ENCODE results near the gene CREB5.
"Not testable (repeated sequence)": the region's sequence is repeated elsewhere in the genome, so short reads cannot be mapped to it uniquely, and the experiment has no call there.

The CREB5 gene

GRCh38 chr7:28392289-28392688 lies 20.0 kb upstream of the CREB5 start:
- no peaks in the 10 kb centered on the region for H3K36me3 Mint-ChIP-seq (ENCODE audit: low read depth)
- H3K9me3 Mint-ChIP-seq = no peaks in the 10 kb centered on the region
- no peak overlapping the region for H3K27ac Mint-ChIP-seq
- H3K4me1 Mint-ChIP-seq (ENCODE audit: low read depth) = no peaks in the 10 kb centered on the region
- H3K27me3 Mint-ChIP-seq (ENCODE audit: low read depth) = peaks cover 20% of the 10 kb centered on the region
- no peak overlapping the region for H3K4me3 Mint-ChIP-seq

- no peaks in the 10 kb centered on the region for H3K4me1 Mint-ChIP-seq (ENCODE audit: low read depth)
- no peak overlapping the region for H3K4me3 Mint-ChIP-seq
- H3K9me3 Mint-ChIP-seq = no peaks in the 10 kb centered on the region
- H3K27me3 Mint-ChIP-seq (ENCODE audit: low read depth) = peaks cover 22% of the 10 kb centered on the region
- H3K36me3 Mint-ChIP-seq (ENCODE audit: low read depth) = no peaks in the 10 kb centered on the region
- no peak overlapping the region for H3K27ac Mint-ChIP-seq
Observed at GRCh38 chr7:28395404-28395803, 16.9 kb upstream of the CREB5 start.

- Mint-ChIP-seq H3K27me3 (ENCODE audit: low read depth) (peaks cover 22% of the 10 kb centered on the region), H3K27ac (no peak overlapping the region), H3K4me3 (no peak overlapping the region), H3K9me3 (no peaks in the 10 kb centered on the region), H3K4me1 (ENCODE audit: low read depth) (no peaks in the 10 kb centered on the region), H3K36me3 (ENCODE audit: low read depth) (no peaks in the 10 kb centered on the region)
Observed at GRCh38 chr7:28395831-28396230, 16.5 kb upstream of the CREB5 start.

- no peak overlapping the region for H3K4me3 Mint-ChIP-seq
- no peaks in the 10 kb centered on the region for H3K4me1 Mint-ChIP-seq (ENCODE audit: low read depth)
- H3K9me3 Mint-ChIP-seq = no peaks in the 10 kb centered on the region
- no peaks in the 10 kb centered on the region for H3K36me3 Mint-ChIP-seq (ENCODE audit: low read depth)
- peaks cover 22% of the 10 kb centered on the region for H3K27me3 Mint-ChIP-seq (ENCODE audit: low read depth)
- no peak overlapping the region for H3K27ac Mint-ChIP-seq
Observed at GRCh38 chr7:28397141-28397540, 15.2 kb upstream of the CREB5 start.

GRCh38 chr7:28400838-28401360 lies 11.4 kb upstream of the CREB5 start:
- Mint-ChIP-seq H3K27ac (no peak overlapping the region), H3K4me1 (ENCODE audit: low read depth) (peaks cover 2% of the 10 kb centered on the region), H3K36me3 (ENCODE audit: low read depth) (no peaks in the 10 kb centered on the region), H3K27me3 (ENCODE audit: low read depth) (peaks cover 7% of the 10 kb centered on the region), H3K9me3 (no peaks in the 10 kb centered on the region), H3K4me3 (no peak overlapping the region)

GRCh38 chr7:28401567-28401966 lies 10.8 kb upstream of the CREB5 start:
- H3K36me3 Mint-ChIP-seq (ENCODE audit: low read depth); H3K4me1 Mint-ChIP-seq (ENCODE audit: low read depth); H3K9me3 Mint-ChIP-seq; H3K27me3 Mint-ChIP-seq (ENCODE audit: low read depth); H3K27ac Mint-ChIP-seq; H3K4me3 Mint-ChIP-seq: not testable (repeated sequence)

GRCh38 chr7:28405662-28406061 lies 6.7 kb upstream of the CREB5 start:
- H3K27ac Mint-ChIP-seq = no peak overlapping the region
- H3K4me3 Mint-ChIP-seq = no peak overlapping the region
- no peaks in the 10 kb centered on the region for H3K36me3 Mint-ChIP-seq (ENCODE audit: low read depth)
- H3K27me3 Mint-ChIP-seq (ENCODE audit: low read depth) = peaks cover 34% of the 10 kb centered on the region
- no peaks in the 10 kb centered on the region for H3K9me3 Mint-ChIP-seq
- peaks cover 13% of the 10 kb centered on the region for H3K4me1 Mint-ChIP-seq (ENCODE audit: low read depth)

- Mint-ChIP-seq H3K9me3 (no peaks in the 10 kb centered on the region), H3K27me3 (ENCODE audit: low read depth) (peaks cover 39% of the 10 kb centered on the region), H3K4me1 (ENCODE audit: low read depth) (peaks cover 18% of the 10 kb centered on the region), H3K4me3 (no peak overlapping the region), H3K27ac (no peak overlapping the region), H3K36me3 (ENCODE audit: low read depth) (no peaks in the 10 kb centered on the region)
Observed at GRCh38 chr7:28406192-28406591, 6.1 kb upstream of the CREB5 start.

GRCh38 chr7:28407651-28408050 lies 4.7 kb upstream of the CREB5 start:
- Mint-ChIP-seq H3K4me3 (no peak overlapping the region), H3K27ac (no peak overlapping the region), H3K9me3 (no peaks in the 10 kb centered on the region), H3K27me3 (ENCODE audit: low read depth) (peaks cover 53% of the 10 kb centered on the region), H3K36me3 (ENCODE audit: low read depth) (no peaks in the 10 kb centered on the region), H3K4me1 (ENCODE audit: low read depth) (peaks cover 22% of the 10 kb centered on the region)

- Mint-ChIP-seq H3K9me3 (no peaks in the 10 kb centered on the region), H3K27me3 (ENCODE audit: low read depth) (peaks cover 60% of the 10 kb centered on the region), H3K4me3 (peak overlapping the region; percentile 5), H3K27ac (no peak overlapping the region), H3K4me1 (ENCODE audit: low read depth) (peaks cover 22% of the 10 kb centered on the region), H3K36me3 (ENCODE audit: low read depth) (no peaks in the 10 kb centered on the region)
Observed at GRCh38 chr7:28408105-28408959, 4.0 kb upstream of the CREB5 start.

GRCh38 chr7:28408960-28409715 lies 3.2 kb upstream of the CREB5 start:
- H3K27ac Mint-ChIP-seq = peak overlapping the region; percentile 7
- no peaks in the 10 kb centered on the region for H3K9me3 Mint-ChIP-seq
- peaks cover 22% of the 10 kb centered on the region for H3K4me1 Mint-ChIP-seq (ENCODE audit: low read depth)
- H3K4me3 Mint-ChIP-seq = peak overlapping the region; percentile 77
- peaks cover 68% of the 10 kb centered on the region for H3K27me3 Mint-ChIP-seq (ENCODE audit: low read depth)
- H3K36me3 Mint-ChIP-seq (ENCODE audit: low read depth) = no peaks in the 10 kb centered on the region

GRCh38 chr7:28409716-28410627 lies 2.3 kb upstream of the CREB5 start:
- peaks cover 22% of the 10 kb centered on the region for H3K4me1 Mint-ChIP-seq (ENCODE audit: low read depth)

GRCh38 chr7:28410628-28411531 lies 1.4 kb upstream of the CREB5 start:
- peak overlapping the region; percentile 25 for H3K4me3 Mint-ChIP-seq
- no peaks in the 10 kb centered on the region for H3K9me3 Mint-ChIP-seq
- no peaks in the 10 kb centered on the region for H3K36me3 Mint-ChIP-seq (ENCODE audit: low read depth)
- no peak overlapping the region for H3K27ac Mint-ChIP-seq
- peaks cover 20% of the 10 kb centered on the region for H3K4me1 Mint-ChIP-seq (ENCODE audit: low read depth)
- H3K27me3 Mint-ChIP-seq (ENCODE audit: low read depth) = peaks cover 77% of the 10 kb centered on the region

More at GRCh38 chr7:28409716-28410627, 2.3 kb upstream of the CREB5 start:
- Mint-ChIP-seq H3K36me3 (ENCODE audit: low read depth) (no peaks in the 10 kb centered on the region), H3K27me3 (ENCODE audit: low read depth) (peaks cover 71% of the 10 kb centered on the region), H3K27ac (peak overlapping the region; percentile 7), H3K9me3 (no peaks in the 10 kb centered on the region), H3K4me3 (peak overlapping the region; percentile 77)
